GM12891 (cell line): ENCODE measurements around the gene RBP3.

Experiments used
- PAX5 ChIP-seq: IDR thresholded peaks from 2 replicates; pipeline ENCODE4 v1.6.1; 2011; ENCODE audit warnings: low read length, moderate library complexity, mild to moderate bottlenecking; ENCODE audit not compliant: insufficient read depth, severe bottlenecking
- POLR2A ChIP-seq: IDR thresholded peaks from 2 replicates; pipeline ENCODE4 v1.6.1; 2011; ENCODE audit warnings: low read depth, low read length, control low read depth
- TAF1 ChIP-seq: IDR thresholded peaks from 2 replicates; pipeline ENCODE4 v1.6.1; 2011; ENCODE audit warnings: low read depth, low read length, control low read depth

GRCh38 chr10:47349941-47350371 is 1.8 kb downstream of the RBP3 start:
- no peak for TF ChIP-seq TAF1
- no peak for TF ChIP-seq POLR2A
- TF ChIP-seq PAX5 = no peak
